Psoas muscle (tissue), 8 donors: ENCODE measurements around the gene CIT. TPM values are rescaled to one million over a fixed set of nuclear protein-coding genes. Genes with fewer than 3 reads are reported as not detected.

Experiments
- ATAC-seq, 4 donors: fragments of 200-7000 bp; cut with Tn5 transposase; one replicate each; pipeline ENCODE4 v1.9.1; 2020; ENCODE audit warnings: moderate library complexity in 3 of 4, mild to moderate bottlenecking in 2 of 4
- DNase-seq, 2 donors: peaks; one replicate each; pipeline ENCODE4 v3.0.0-alpha.2; 2020
- H3K27ac ChIP-seq: fragments of 200-600 bp; one replicate; pipeline ENCODE4 v1.8.0; 2022
- H3K27me3 ChIP-seq, 3 donors: fragments of 200-600 bp in 1 of 3; one replicate each; pipeline versions ENCODE4 v1.6.1 to v1.8.0; 2013 to 2022; ENCODE audit warnings: low read length in 2 of 3, mild to moderate bottlenecking in 2 of 3, moderate library complexity in 1 of 3; ENCODE audit not compliant: insufficient read depth in 3 of 3
- H3K36me3 ChIP-seq, 2 donors: fragments of 200-600 bp in 1 of 2; one replicate each; pipeline versions ENCODE4 v1.6.1 to v1.8.0; 2013 to 2022; ENCODE audit warnings: low read depth in 1 of 2, mild to moderate bottlenecking in 1 of 2, moderate library complexity in 1 of 2; ENCODE audit not compliant: insufficient read depth in 1 of 2
- H3K4me1 ChIP-seq: fragments of 200-600 bp; one replicate; pipeline ENCODE4 v1.8.0; 2022
- H3K4me3 ChIP-seq: fragments of 200-600 bp; one replicate; pipeline ENCODE4 v1.8.0; 2022; ENCODE audit warnings: mild to moderate bottlenecking
- H3K9me3 ChIP-seq: fragments of 200-600 bp; one replicate; pipeline ENCODE4 v1.8.0; 2022
- CTCF ChIP-seq: fragments of 200-600 bp; IDR thresholded peaks from one replicate; pipeline ENCODE4 v1.8.0; 2022; ENCODE audit warnings: antibody characterized with exemption
- WGBS, 3 donors: extraction: QIAGEN DNeasy Blood & Tissue Kit; methylation state at CpG; one replicate each; pipeline versions ENCODE4 v1.1.6 to v1.1.7; 2013; 5-methylcytosine and 5-hydroxymethylcytosine counted together
- intact Hi-C, 2 donors: fragments of 100-400 bp; cut with DNase I; formaldehyde crosslinking; loops; one replicate each; pipeline versions ENCODE4 v1.11.0 to v1.14.2; 2022
- polyA plus RNA-seq, 3 donors: library from polyadenylated mRNA; stranded (reverse); fragments of 200-250 nt; gene quantifications; one replicate each; pipeline ENCODE4 v1.2.3, GENCODE V29; 2013
- total RNA-seq, 4 donors: library from RNA; stranded (reverse); fragmentation: NEBNext Ultra II Directional in 2 of 4; extraction: Animal tissue kit (Norgen Biotek cat#: 25700) in 2 of 4; gene quantifications; one replicate each; pipeline versions ENCODE4 v1.2.1 to v1.2.4, GENCODE V29; 2021 to 2023
- donor health status: healthy with polysubstance abuse.
- donor health status: DM: no; HTN: no; CAD: no; lungs with moderate emphysema.
- donor health status: Bipolar disorder and iron deficiency.
- donor health status: healthy.
- donor health status: DM: yes; HTN: yes; CAD: no.
- donor health status: DM: no; HTN: no; CAD: no.
- donor health status: DM: no; HTN: no; CAD: no.
- donor health status: DM: yes; HTN: yes; CAD: no.

The CIT gene
- total and polyA plus RNA-seq, 7 donors = 0.06 to 2.4 (median 0.40) TPM

- H3K9me3 ChIP-seq = no peaks in the 10 kb centered on the region
- no peak for TF ChIP-seq CTCF
- intact Hi-C loops = loop anchor here (5.0 to 10.0 kb wide), 3 partner anchors 71 to 119 kb away; partner anchors contain the start of gene PRKAB1 (in 2 of the 2)
- H3K4me3 ChIP-seq = no peak overlapping the region
- 92 to 94% (median 94%) methylated on average over 6 of the region's 6 CpGs for WGBS, 3 donors
- H3K27me3 ChIP-seq = no peaks in the 10 kb centered on the region
- no peak overlapping the region for H3K27ac ChIP-seq
- H3K4me1 ChIP-seq = no peaks in the 10 kb centered on the region
- no peaks in the 10 kb centered on the region for H3K36me3 ChIP-seq
- DNase-seq (no peak), ATAC-seq (no peak)
Measured at GRCh38 chr12:119783787-119784186, 93.3 kb downstream of the CIT start.

DNA sequence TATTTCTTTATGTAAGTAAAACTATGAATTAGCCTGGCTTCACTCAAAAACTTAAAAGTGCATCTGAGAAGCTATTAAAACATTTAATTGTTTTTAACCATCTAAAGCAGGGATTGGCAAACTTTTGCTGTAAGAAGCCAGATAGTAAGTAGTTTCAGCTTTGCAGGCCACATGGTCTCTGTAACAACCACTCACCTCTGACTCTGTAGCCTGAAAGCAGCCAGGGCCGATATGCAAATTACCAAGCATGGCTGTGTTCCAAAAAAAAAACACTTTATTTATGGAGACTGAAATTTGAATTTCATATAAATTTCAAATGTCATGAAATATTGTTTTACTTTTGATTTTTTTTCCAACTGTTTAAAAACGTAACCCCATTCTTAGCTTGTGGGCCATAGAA, 95.3 kb downstream of the CIT start:
- no peaks in the 10 kb centered on the region for H3K27me3 ChIP-seq
- no peaks in the 10 kb centered on the region for H3K9me3 ChIP-seq
- intact Hi-C loops = loop anchor here (5.0 to 10.0 kb wide), 3 partner anchors 70 to 117 kb away; partner anchors contain the start of gene PRKAB1 (in 2 of the 2)
- H3K4me3 ChIP-seq = no peak overlapping the region
- no peaks in the 10 kb centered on the region for H3K36me3 ChIP-seq
- ATAC-seq (no peak), DNase-seq (no peak)
- H3K27ac ChIP-seq = no peak overlapping the region
- 84 to 96% (median 92%) methylated on average over 2 of the region's 2 CpGs for WGBS, 3 donors
- TF ChIP-seq CTCF = no peak
- no peaks in the 10 kb centered on the region for H3K4me1 ChIP-seq

DNA sequence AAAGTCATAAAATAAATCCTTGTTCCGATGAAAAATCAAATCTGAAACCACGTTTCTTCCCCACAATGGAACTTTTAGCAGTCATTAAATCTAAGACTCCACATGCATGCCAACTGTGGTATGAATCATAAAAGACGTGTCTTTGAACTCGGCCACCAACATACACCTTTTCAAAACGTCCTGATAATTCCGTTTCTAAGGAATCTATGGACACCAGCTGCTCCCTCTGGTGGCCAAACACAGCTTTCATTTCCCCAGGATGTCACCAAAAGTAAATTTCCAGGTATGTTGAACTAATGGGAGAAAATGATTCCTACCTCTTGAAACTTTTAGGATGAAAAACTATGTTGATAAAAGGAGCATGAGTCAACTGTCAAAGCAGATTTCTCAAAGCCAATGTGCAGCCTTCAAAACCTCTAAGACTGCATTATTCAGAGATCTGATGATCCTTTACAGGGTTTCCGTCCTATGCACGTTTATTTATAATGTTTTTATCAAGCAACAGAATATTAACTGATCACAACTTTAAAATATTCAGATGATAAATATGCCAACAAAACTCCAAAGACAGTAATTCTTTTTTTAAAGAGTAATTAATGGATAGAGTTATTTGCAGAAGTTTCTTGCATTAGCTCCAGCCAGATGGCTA, 96.2 kb downstream of the CIT start:
- H3K9me3 ChIP-seq = no peaks in the 10 kb centered on the region
- no peak overlapping the region for H3K4me3 ChIP-seq
- no peak overlapping the region for H3K27ac ChIP-seq
- intact Hi-C loops = loop anchor here (5.0 to 10.0 kb wide), 3 partner anchors 69 to 116 kb away; partner anchors contain the start of gene PRKAB1 (in 2 of the 2)
- H3K27me3 ChIP-seq = no peaks in the 10 kb centered on the region
- H3K4me1 ChIP-seq = no peaks in the 10 kb centered on the region
- 28 to 38% (median 30%) methylated on average over 8 of the region's 8 CpGs for WGBS, 3 donors
- TF ChIP-seq CTCF = peak; percentile 76
- no peak for ATAC-seq
- peak in 1 of 2 donors; percentile 21 for DNase-seq
- no peaks in the 10 kb centered on the region for H3K36me3 ChIP-seq

- 93 to 96% (median 94%) methylated on average over 7 of the region's 7 CpGs for WGBS, 3 donors
- Histone ChIP-seq H3K36me3 (no peaks in the 10 kb centered on the region), H3K9me3 (no peaks in the 10 kb centered on the region), H3K27me3 (no peaks in the 10 kb centered on the region), H3K4me3 (no peak overlapping the region), H3K4me1 (no peaks in the 10 kb centered on the region), H3K27ac (no peak overlapping the region)
- intact Hi-C loops = no loop called here
- ATAC-seq (no peak), DNase-seq (no peak)
- TF ChIP-seq CTCF = no peak
Measured at GRCh38 chr12:119775246-119775895, 101.7 kb downstream of the CIT start.
